Stimulated activated naive CD8-positive, alpha-beta T cell treated with anti-CD3 and anti-CD28 coated beads, Interleukin-15, Interleukin-2, amounts not matched to agents 100 ng/mL and 50 ng/mL, for 24 hours (primary cell): ENCODE data around the gene OTOA.
A peak's percentile ranks its signal among the peaks of the same experiment; 100 is the strongest.
"Not testable (repeated sequence)": the region's sequence is repeated elsewhere in the genome, so short reads cannot be mapped to it uniquely, and the experiment has no call there.

Experiments
- H3K27ac Mint-ChIP-seq: one replicate; pipeline ENCODE4 v1.8.0; 2021; ENCODE audit warnings: mild to moderate bottlenecking, mixed read lengths
- H3K27me3 Mint-ChIP-seq: one replicate; pipeline ENCODE4 v1.8.0; 2021; ENCODE audit warnings: mixed read lengths
- H3K36me3 Mint-ChIP-seq: one replicate; pipeline ENCODE4 v1.8.0; 2021; ENCODE audit warnings: low read depth, mixed read lengths
- H3K4me1 Mint-ChIP-seq: one replicate; pipeline ENCODE4 v1.8.0; 2021; ENCODE audit warnings: low read depth, mixed read lengths
- H3K4me3 Mint-ChIP-seq: one replicate; pipeline ENCODE4 v1.8.0; 2021; ENCODE audit warnings: mild to moderate bottlenecking, mixed read lengths
- H3K9me3 Mint-ChIP-seq: one replicate; pipeline ENCODE4 v1.8.0; 2021; ENCODE audit warnings: mixed read lengths

Gene OTOA

DNA sequence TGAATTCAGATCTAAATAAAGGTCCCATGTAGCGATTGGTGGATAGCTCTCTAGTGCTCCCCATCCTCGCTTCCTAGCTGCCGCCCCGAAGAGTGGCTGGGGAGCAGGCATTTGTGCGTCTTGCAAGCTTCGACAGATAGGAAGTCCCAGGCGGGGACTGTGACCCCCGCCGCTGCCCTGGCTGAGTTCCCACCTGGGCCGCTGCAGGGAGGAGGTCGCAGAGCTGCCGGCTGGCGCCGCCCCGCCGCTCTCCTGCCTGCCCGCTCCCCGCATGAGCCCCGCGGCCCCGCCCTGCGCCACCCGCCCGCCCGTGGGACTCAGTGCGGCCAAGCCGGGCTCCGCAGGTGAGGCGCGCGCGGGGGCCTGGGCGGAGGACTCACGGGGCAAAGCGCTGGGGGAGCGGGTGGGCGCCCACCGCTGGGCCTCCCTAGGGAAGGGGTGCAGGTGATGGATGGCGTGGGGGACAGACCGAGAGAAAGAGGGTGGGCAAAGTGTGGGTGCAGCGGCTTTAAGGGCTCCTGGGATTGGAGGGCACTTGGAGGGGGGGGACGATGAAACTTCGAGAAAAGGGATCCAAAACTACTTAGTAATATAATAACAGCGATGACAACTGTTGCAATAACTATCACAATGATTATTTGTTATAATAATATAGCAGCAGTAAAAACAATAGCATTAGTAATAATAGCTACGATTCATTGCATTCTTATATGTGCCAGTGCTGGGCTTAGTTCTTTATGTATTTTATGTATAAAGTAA lies at the start of gene OTOA:
Gene OTOA (plus strand): TSS at position 80 of the 759 bp plus-strand sequence. CDS start 14,547 bp downstream, outside the sequence.
- peaks cover 25% of the 10 kb centered on the region for H3K4me1 Mint-ChIP-seq

GRCh38 chr16:21614896-21615295 lies 48.9 kb upstream of the OTOA start:
- Mint-ChIP-seq H3K27me3 (no peaks in the 10 kb centered on the region), H3K36me3 (peaks cover 37% of the 10 kb centered on the region), H3K4me1 (peaks cover 71% of the 10 kb centered on the region), H3K9me3 (no peaks in the 10 kb centered on the region), H3K27ac (no peak overlapping the region), H3K4me3 (no peak overlapping the region)

More for the DNA sequence above, at the start of gene OTOA:
- Mint-ChIP-seq H3K9me3 (no peaks in the 10 kb centered on the region), H3K36me3 (no peaks in the 10 kb centered on the region), H3K27ac (no peak within 1 kb of the TSS), H3K4me3 (peak within 1 kb of the TSS; percentile 64), H3K27me3 (peaks cover 3% of the 10 kb centered on the region)

DNA sequence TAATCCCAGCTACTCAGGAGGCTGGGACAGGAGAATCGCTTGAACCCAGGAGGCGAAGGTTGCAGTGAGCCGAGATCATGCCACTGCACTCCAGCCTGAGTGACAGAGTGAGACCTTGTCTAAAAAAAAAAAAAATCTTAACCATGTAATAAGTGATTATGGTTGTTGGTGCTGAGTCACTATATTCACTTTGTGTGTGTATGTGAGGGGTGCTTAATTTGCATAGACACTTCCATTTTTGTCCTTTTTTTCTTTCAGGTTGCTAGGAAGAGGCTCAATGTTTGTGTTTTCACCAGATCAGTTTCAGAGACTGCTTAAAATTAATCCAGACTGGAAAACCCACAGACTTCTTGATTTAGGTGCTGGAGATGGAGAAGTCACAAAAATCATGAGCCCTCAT lies 46.2 kb upstream of the OTOA start:
- Mint-ChIP-seq H3K4me3 (no peak overlapping the region), H3K27me3 (no peaks in the 10 kb centered on the region), H3K9me3 (no peaks in the 10 kb centered on the region), H3K4me1 (peaks cover 60% of the 10 kb centered on the region), H3K27ac (peak overlapping the region; percentile 45), H3K36me3 (peaks cover 46% of the 10 kb centered on the region)

DNA sequence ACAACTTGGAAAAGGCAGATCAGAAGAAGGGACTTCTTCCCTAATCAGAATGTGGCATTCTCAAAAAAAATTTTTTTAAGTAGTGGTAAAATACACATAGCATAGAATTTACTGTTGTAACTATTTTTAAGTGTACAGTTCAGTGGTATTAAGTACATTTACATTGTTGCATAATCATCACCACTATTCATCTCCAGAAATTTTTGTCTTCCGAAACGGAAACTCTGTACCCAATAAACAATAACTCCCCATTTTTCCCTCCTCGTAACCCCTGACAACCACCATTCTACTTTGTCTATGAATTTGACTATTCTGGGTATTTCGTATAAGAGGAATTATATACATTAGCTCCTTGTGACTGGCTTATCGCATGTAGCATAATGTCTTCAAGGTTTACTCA lies 45.5 kb upstream of the OTOA start:
- peaks cover 57% of the 10 kb centered on the region for H3K4me1 Mint-ChIP-seq
- no peak overlapping the region for H3K4me3 Mint-ChIP-seq
- peaks cover 47% of the 10 kb centered on the region for H3K36me3 Mint-ChIP-seq
- no peaks in the 10 kb centered on the region for H3K9me3 Mint-ChIP-seq
- no peaks in the 10 kb centered on the region for H3K27me3 Mint-ChIP-seq
- no peak overlapping the region for H3K27ac Mint-ChIP-seq

- Mint-ChIP-seq H3K27ac (peak overlapping the region; percentile 10), H3K9me3 (no peaks in the 10 kb centered on the region), H3K4me1 (peaks cover 55% of the 10 kb centered on the region), H3K4me3 (no peak overlapping the region), H3K27me3 (no peaks in the 10 kb centered on the region), H3K36me3 (peaks cover 56% of the 10 kb centered on the region)
These were observed 43.9 kb upstream of the OTOA start for GRCh38 chr16:21619765-21620425.

GRCh38 chr16:21620592-21620991 lies 43.2 kb upstream of the OTOA start:
- H3K9me3 Mint-ChIP-seq, result no peaks in the 10 kb centered on the region
- H3K36me3 Mint-ChIP-seq, result peaks cover 63% of the 10 kb centered on the region
- peaks cover 55% of the 10 kb centered on the region for H3K4me1 Mint-ChIP-seq
- H3K27me3 Mint-ChIP-seq, result no peaks in the 10 kb centered on the region
- H3K27ac Mint-ChIP-seq, result no peak overlapping the region
- no peak overlapping the region for H3K4me3 Mint-ChIP-seq

GRCh38 chr16:21622545-21622944 lies 41.2 kb upstream of the OTOA start:
- peak overlapping the region; percentile 16 for H3K27ac Mint-ChIP-seq
- H3K27me3 Mint-ChIP-seq, result no peaks in the 10 kb centered on the region
- no peak overlapping the region for H3K4me3 Mint-ChIP-seq
- peaks cover 56% of the 10 kb centered on the region for H3K4me1 Mint-ChIP-seq
- H3K36me3 Mint-ChIP-seq, result peaks cover 72% of the 10 kb centered on the region
- no peaks in the 10 kb centered on the region for H3K9me3 Mint-ChIP-seq

GRCh38 chr16:21625026-21625425 lies 38.7 kb upstream of the OTOA start:
- peaks cover 70% of the 10 kb centered on the region for H3K36me3 Mint-ChIP-seq
- H3K27ac Mint-ChIP-seq, result no peak overlapping the region
- no peaks in the 10 kb centered on the region for H3K9me3 Mint-ChIP-seq
- H3K4me3 Mint-ChIP-seq, result no peak overlapping the region
- H3K4me1 Mint-ChIP-seq, result peaks cover 43% of the 10 kb centered on the region
- H3K27me3 Mint-ChIP-seq, result no peaks in the 10 kb centered on the region

DNA sequence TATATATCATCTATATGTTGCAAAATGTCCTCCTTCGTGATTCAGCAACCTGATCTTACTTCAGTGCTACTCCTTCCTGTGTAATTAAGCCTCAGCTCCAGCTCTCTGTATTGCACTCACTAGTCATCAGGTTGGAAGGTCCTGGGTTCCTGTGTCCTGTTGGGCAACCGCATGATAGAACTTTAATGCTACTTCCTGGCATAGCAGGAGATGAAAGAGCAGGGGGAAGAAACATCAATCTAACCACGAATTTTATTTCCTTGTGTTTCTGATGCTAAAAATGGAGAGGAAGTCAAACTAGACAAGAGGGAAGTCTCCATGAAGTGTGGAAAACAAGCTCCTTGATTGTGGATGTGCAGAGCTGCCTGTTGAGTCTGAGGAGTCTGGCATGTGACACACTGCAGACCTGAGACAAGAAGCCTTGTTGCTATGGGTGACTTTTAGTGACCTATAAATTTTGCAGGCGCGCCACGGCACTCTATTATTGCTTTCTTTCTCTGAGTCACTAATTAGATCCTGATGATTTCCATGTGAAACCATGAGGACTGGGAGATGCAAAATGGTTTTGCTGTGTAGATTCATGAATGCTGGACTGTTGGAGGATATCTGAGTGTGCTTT lies 37.0 kb upstream of the OTOA start:
- H3K36me3 Mint-ChIP-seq, result peaks cover 60% of the 10 kb centered on the region
- H3K27ac Mint-ChIP-seq, result peak overlapping the region; percentile 41

GRCh38 chr16:21628121-21628726 lies 35.5 kb upstream of the OTOA start:
- Mint-ChIP-seq H3K27ac (no peak overlapping the region), H3K9me3 (no peaks in the 10 kb centered on the region), H3K36me3 (peaks cover 60% of the 10 kb centered on the region), H3K4me3 (no peak overlapping the region), H3K4me1 (peaks cover 41% of the 10 kb centered on the region), H3K27me3 (no peaks in the 10 kb centered on the region)

More for the DNA sequence above, 37.0 kb upstream of the OTOA start:
- Mint-ChIP-seq H3K27me3 (no peaks in the 10 kb centered on the region), H3K4me1 (peaks cover 36% of the 10 kb centered on the region), H3K4me3 (no peak overlapping the region), H3K9me3 (no peaks in the 10 kb centered on the region)

- H3K27me3 Mint-ChIP-seq, result no peaks in the 10 kb centered on the region
- no peaks in the 10 kb centered on the region for H3K9me3 Mint-ChIP-seq
- no peak overlapping the region for H3K4me3 Mint-ChIP-seq
These were observed 35.0 kb upstream of the OTOA start for GRCh38 chr16:21628772-21629171.

DNA sequence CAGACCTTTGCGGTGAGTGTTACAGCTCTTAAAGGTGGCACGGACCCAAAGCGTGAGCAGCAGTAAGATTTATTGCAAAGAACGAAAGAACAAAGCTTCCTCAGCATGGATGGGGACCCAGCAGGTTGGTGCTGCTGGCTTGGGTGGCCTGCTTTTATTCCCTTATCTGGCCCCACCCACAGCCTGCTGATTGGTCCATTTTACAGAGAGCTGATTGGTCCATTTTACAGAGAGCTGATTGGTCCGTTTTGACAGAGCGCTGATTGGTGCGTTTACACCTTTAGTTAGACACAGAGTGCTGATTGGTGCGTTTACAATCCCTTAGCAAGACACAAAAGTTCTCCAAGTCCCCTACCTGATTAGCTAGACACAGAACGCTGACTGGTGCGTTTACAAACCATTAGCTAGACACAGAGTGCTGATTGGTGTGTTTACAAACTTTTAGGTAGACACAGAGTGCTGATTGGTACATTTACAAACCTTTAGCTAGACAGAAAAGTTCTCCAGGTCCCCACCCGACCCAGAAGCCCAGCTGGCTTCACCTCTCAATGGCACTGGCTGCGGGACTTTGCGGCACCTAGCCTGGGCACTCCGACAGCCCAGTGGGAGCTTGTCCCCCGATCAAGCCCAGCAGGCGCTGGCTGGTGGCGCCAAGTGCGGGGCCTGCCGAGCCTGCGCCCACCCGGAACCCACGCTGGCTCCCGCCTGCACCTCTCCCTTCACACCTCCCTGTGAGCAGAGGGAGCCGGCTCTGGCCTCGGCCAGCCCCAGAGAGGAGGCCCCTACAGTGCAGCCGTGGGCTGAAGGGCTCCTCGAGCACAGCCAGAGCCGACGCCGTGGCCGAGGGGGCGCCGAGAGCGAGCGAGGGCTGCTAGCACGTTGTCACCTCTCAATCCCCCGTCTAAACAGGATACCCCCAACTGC lies 33.9 kb upstream of the OTOA start:
- not testable (repeated sequence) for H3K9me3 Mint-ChIP-seq, H3K4me3 Mint-ChIP-seq, H3K27ac Mint-ChIP-seq, H3K27me3 Mint-ChIP-seq
- peaks cover 47% of the 10 kb centered on the region for H3K36me3 Mint-ChIP-seq
- H3K4me1 Mint-ChIP-seq, result peaks cover 48% of the 10 kb centered on the region

More at GRCh38 chr16:21628772-21629171, 35.0 kb upstream of the OTOA start:
- Mint-ChIP-seq H3K4me1 (peaks cover 43% of the 10 kb centered on the region), H3K27ac (no peak overlapping the region), H3K36me3 (peaks cover 56% of the 10 kb centered on the region)

- H3K9me3 Mint-ChIP-seq, H3K27ac Mint-ChIP-seq, H3K4me3 Mint-ChIP-seq, H3K27me3 Mint-ChIP-seq: not testable (repeated sequence)
- H3K36me3 Mint-ChIP-seq, result peaks cover 49% of the 10 kb centered on the region
- peaks cover 38% of the 10 kb centered on the region for H3K4me1 Mint-ChIP-seq
These were observed 32.9 kb upstream of the OTOA start for GRCh38 chr16:21630866-21631265.

- not testable (repeated sequence) for H3K9me3 Mint-ChIP-seq, H3K27me3 Mint-ChIP-seq, H3K27ac Mint-ChIP-seq, H3K4me3 Mint-ChIP-seq
- peaks cover 49% of the 10 kb centered on the region for H3K36me3 Mint-ChIP-seq
- H3K4me1 Mint-ChIP-seq, result peaks cover 33% of the 10 kb centered on the region
These were observed 32.4 kb upstream of the OTOA start for GRCh38 chr16:21631376-21631775.
